ENCODE measurements around the gene REL. TPM values are rescaled to one million over a fixed set of nuclear protein-coding genes. Genes with fewer than 3 reads are reported as not detected.

Gene REL
- total RNA-seq, 1 experiment from 2014 or later = 10.2 TPM

DNA sequence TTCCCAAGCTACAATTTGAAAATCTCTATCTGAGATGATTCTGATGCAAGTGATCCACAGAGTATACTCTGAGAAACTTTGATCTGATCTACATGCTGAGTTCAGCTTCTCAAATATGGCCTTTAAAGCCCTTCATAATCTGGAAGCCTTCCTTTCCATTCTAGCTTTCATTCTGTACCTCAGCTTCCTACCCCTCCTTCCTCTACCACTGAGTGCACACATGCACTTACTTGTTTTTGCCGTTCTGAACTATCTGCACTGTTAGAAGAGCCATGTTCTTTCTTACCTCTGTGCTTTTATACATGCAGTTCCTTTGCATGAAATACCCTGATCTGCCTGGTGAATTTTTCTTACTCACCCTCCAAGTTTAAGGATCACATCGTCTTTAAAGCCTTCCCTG, 25.0 kb downstream of the REL start:
- Histone ChIP-seq H3K9me2 (ENCODE audit: insufficient read depth) (no peaks in the 10 kb centered on the region), H3K79me2 (ENCODE audit: insufficient read depth, low read length) (no peaks in the 10 kb centered on the region), H2AFZ (ENCODE audit: low read depth, low read length, poor library complexity, severe bottlenecking) (no peak overlapping the region), H3K9me3 (ENCODE audit: control insufficient read depth in 1 of 2, insufficient read depth in 1 of 2, low read depth in 1 of 2, low read length in 2 of 2) (no peaks in the 10 kb centered on the region), H3K9ac (ENCODE audit: low read length) (no peak overlapping the region), H3K4me3 (replicated peaks in 1 of 2; ENCODE audit: low read depth in 1 of 2, low read length in 2 of 2) (no peak overlapping the region), H3K4me1 (ENCODE audit: control insufficient read depth in 1 of 2, insufficient read depth in 2 of 2, low read length in 2 of 2) (no peaks in the 10 kb centered on the region), H3K4me2 (ENCODE audit: low read length) (no peak overlapping the region), H3K27ac (ENCODE audit: low read depth, low read length) (no peak overlapping the region), H3K36me3 (ENCODE audit: control insufficient read depth in 1 of 2, insufficient read depth in 2 of 2, low read length in 2 of 2) (0 out of 4 replicates have a peak, but pooled peaks cover 0 to 2% of the 10 kb centered on the region in 2 experiments), H4K20me1 (ENCODE audit: insufficient read depth) (0 out of 2 replicates have a peak, but pooled peaks cover 3% of the 10 kb centered on the region), H3K27me3 (ENCODE audit: insufficient read depth, low read length) (no peaks in the 10 kb centered on the region)
- BruUV-seq (replicated peaks) = no TSS peak
- DNase-seq (ENCODE audit: low read depth, low spot score) = no peak
- ChIA-PET POLR2A (no interaction called here), CTCF (no interaction called here), RAD21 (ENCODE audit: low non-redundant PET in 1 of 2, low total read pairs in 2 of 2, uncharacterized antibody in 2 of 2, unreplicated experiment in 2 of 2) (no interaction called here)
- intact Hi-C loops (cut with micrococcal nuclease) = no loop called here
- TF ChIP-seq ZNF274 (IDR thresholded peaks at IDR 0.05; ENCODE audit: low read depth, low read length) (no peak), CEBPB (IDR thresholded peaks at IDR 0.05; ENCODE audit: low read depth) (no peak), YY1 (IDR thresholded peaks at IDR 0.05; ENCODE audit: extremely low read depth, insufficient replicate concordance, low read depth, low read length) (no peak), JUND (IDR thresholded peaks at IDR 0.05) (no peak), SIN3A (IDR thresholded peaks at IDR 0.05; ENCODE audit: low read depth) (no peak), ELF1 (IDR thresholded peaks at IDR 0.05; ENCODE audit: borderline replicate concordance, low read depth) (no peak), FOSL1 (IDR thresholded peaks at IDR 0.05; ENCODE audit: low read depth) (no peak), RAD21 (IDR thresholded peaks at IDR 0.05; ENCODE audit: low read depth) (no peak), POLR2AphosphoS5 (IDR thresholded peaks at IDR 0.05; ENCODE audit: low read depth, low read length) (no peak)
- TF ChIP-seq, protein P1, sequence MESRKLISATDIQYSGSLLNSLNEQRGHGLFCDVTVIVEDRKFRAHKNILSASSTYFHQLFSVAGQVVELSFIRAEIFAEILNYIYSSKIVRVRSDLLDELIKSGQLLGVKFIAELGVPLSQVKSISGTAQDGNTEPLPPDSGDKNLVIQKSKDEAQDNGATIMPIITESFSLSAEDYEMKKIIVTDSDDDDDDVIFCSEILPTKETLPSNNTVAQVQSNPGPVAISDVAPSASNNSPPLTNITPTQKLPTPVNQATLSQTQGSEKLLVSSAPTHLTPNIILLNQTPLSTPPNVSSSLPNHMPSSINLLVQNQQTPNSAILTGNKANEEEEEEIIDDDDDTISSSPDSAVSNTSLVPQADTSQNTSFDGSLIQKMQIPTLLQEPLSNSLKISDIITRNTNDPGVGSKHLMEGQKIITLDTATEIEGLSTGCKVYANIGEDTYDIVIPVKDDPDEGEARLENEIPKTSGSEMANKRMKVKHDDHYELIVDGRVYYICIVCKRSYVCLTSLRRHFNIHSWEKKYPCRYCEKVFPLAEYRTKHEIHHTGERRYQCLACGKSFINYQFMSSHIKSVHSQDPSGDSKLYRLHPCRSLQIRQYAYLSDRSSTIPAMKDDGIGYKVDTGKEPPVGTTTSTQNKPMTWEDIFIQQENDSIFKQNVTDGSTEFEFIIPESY (IDR thresholded peaks at IDR 0.05; ENCODE audit: extremely low read depth, insufficient replicate concordance, low read length) = no peak
- TF ChIP-seq, protein P2, sequence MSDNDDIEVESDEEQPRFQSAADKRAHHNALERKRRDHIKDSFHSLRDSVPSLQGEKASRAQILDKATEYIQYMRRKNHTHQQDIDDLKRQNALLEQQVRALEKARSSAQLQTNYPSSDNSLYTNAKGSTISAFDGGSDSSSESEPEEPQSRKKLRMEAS (IDR thresholded peaks at IDR 0.05) = no peak
- TF ChIP-seq, protein P3, sequence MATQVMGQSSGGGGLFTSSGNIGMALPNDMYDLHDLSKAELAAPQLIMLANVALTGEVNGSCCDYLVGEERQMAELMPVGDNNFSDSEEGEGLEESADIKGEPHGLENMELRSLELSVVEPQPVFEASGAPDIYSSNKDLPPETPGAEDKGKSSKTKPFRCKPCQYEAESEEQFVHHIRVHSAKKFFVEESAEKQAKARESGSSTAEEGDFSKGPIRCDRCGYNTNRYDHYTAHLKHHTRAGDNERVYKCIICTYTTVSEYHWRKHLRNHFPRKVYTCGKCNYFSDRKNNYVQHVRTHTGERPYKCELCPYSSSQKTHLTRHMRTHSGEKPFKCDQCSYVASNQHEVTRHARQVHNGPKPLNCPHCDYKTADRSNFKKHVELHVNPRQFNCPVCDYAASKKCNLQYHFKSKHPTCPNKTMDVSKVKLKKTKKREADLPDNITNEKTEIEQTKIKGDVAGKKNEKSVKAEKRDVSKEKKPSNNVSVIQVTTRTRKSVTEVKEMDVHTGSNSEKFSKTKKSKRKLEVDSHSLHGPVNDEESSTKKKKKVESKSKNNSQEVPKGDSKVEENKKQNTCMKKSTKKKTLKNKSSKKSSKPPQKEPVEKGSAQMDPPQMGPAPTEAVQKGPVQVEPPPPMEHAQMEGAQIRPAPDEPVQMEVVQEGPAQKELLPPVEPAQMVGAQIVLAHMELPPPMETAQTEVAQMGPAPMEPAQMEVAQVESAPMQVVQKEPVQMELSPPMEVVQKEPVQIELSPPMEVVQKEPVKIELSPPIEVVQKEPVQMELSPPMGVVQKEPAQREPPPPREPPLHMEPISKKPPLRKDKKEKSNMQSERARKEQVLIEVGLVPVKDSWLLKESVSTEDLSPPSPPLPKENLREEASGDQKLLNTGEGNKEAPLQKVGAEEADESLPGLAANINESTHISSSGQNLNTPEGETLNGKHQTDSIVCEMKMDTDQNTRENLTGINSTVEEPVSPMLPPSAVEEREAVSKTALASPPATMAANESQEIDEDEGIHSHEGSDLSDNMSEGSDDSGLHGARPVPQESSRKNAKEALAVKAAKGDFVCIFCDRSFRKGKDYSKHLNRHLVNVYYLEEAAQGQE (IDR thresholded peaks at IDR 0.05; ENCODE audit: low read depth) = no peak
- TF ChIP-seq, protein P4, sequence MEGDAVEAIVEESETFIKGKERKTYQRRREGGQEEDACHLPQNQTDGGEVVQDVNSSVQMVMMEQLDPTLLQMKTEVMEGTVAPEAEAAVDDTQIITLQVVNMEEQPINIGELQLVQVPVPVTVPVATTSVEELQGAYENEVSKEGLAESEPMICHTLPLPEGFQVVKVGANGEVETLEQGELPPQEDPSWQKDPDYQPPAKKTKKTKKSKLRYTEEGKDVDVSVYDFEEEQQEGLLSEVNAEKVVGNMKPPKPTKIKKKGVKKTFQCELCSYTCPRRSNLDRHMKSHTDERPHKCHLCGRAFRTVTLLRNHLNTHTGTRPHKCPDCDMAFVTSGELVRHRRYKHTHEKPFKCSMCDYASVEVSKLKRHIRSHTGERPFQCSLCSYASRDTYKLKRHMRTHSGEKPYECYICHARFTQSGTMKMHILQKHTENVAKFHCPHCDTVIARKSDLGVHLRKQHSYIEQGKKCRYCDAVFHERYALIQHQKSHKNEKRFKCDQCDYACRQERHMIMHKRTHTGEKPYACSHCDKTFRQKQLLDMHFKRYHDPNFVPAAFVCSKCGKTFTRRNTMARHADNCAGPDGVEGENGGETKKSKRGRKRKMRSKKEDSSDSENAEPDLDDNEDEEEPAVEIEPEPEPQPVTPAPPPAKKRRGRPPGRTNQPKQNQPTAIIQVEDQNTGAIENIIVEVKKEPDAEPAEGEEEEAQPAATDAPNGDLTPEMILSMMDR (IDR thresholded peaks at IDR 0.05 in 2 of 3, conservative IDR thresholded peaks at IDR 0.05 in 1 of 3; ENCODE audit: borderline replicate concordance in 1 of 3, insufficient read depth in 1 of 3, low read depth in 2 of 3, low read length in 2 of 3) = no peak
- TF ChIP-seq, protein P5, sequence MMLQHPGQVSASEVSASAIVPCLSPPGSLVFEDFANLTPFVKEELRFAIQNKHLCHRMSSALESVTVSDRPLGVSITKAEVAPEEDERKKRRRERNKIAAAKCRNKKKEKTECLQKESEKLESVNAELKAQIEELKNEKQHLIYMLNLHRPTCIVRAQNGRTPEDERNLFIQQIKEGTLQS (IDR thresholded peaks at IDR 0.05) = no peak
- no peak for ATAC-seq
